ENCODE measurements around the gene SPOCD1. TPM values are rescaled to one million over a fixed set of nuclear protein-coding genes. Genes with fewer than 3 reads are reported as not detected.
"Not testable (repeated sequence)": the region's sequence is repeated elsewhere in the genome, so short reads cannot be mapped to it uniquely, and the experiment has no call there.

Gene SPOCD1
- total RNA-seq, 1 donor from 2014 or later, result 1.5 TPM

DNA sequence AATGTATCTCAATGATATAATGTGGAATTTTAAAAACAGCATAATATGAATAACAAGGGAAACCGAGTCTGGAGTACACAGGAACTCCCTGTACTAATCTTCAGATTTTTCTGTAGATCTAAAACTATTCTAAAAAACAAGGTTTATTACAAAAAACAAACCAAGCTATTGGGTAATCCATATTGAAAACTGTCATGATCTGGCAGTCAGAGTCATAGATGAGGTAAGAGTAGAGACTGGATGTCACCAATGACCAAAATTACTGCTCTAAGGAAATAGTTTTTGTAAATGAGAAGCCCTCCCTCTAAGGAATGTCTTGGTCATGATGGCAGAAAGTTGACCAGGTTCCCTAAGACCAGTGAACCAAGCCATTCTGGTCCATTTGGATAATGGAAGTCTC lies 2.4 kb upstream of the SPOCD1 start:
- TF ChIP-seq, protein P1, sequence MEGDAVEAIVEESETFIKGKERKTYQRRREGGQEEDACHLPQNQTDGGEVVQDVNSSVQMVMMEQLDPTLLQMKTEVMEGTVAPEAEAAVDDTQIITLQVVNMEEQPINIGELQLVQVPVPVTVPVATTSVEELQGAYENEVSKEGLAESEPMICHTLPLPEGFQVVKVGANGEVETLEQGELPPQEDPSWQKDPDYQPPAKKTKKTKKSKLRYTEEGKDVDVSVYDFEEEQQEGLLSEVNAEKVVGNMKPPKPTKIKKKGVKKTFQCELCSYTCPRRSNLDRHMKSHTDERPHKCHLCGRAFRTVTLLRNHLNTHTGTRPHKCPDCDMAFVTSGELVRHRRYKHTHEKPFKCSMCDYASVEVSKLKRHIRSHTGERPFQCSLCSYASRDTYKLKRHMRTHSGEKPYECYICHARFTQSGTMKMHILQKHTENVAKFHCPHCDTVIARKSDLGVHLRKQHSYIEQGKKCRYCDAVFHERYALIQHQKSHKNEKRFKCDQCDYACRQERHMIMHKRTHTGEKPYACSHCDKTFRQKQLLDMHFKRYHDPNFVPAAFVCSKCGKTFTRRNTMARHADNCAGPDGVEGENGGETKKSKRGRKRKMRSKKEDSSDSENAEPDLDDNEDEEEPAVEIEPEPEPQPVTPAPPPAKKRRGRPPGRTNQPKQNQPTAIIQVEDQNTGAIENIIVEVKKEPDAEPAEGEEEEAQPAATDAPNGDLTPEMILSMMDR (IDR thresholded peaks at IDR 0.05; ENCODE audit: unreplicated experiment), result no peak
- Mint-ChIP-seq H3K4me1 (ENCODE audit: unreplicated experiment) (no peaks in the 10 kb centered on the region), H3K36me3 (ENCODE audit: low read depth, unreplicated experiment) (no peaks in the 10 kb centered on the region), H3K27me3 (ENCODE audit: unreplicated experiment) (no peaks in the 10 kb centered on the region), H3K27ac (ENCODE audit: unreplicated experiment) (no peak overlapping the region), H3K4me3 (ENCODE audit: unreplicated experiment) (no peak overlapping the region), H3K9me3 (ENCODE audit: unreplicated experiment) (no peaks in the 10 kb centered on the region)
- no peak for DNase-seq (ENCODE audit: low spot score)

DNA sequence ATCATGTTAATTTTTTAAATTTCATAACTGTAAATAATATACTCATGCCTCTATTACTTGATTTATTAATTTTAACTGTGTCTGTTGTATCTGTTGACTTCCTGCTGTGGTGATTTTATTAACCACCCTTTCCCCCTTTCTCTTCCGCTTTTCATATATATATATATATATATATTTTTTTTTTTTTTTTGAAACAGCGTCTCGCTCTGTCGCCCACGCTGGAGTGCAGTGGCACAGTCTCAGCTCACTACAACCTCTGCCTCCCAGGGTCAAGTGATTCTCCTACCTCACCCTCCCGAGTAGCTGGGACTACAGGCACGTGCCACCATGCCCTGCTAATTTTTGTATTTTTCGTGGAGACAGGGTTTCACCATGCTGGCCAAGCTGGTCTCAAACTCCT lies 1.1 kb upstream of the SPOCD1 start:
- not testable (repeated sequence) for H3K4me1 Mint-ChIP-seq (ENCODE audit: unreplicated experiment)

DNA sequence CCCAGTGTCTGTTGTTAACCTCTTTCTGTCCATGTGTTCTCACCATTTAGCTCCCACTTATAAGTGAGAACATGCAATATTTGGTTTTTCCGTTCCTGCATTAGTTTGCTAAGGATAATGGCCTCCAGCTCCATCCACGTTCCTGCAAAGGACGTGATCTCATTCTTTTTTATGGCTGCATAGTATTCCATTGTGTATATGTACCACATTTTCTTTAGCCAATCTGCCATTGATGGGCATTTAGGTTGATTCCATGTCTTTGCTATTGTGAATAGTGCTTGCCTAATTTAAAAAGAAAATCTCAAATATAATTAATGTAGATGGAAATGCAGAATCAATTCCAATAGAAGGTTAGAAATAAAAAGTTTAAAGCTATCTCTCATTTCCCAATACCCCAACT lies 679 bp upstream of the SPOCD1 start:
- H3K4me1 Mint-ChIP-seq (ENCODE audit: unreplicated experiment); H3K36me3 Mint-ChIP-seq (ENCODE audit: low read depth, unreplicated experiment); DNase-seq (ENCODE audit: low spot score); H3K27me3 Mint-ChIP-seq (ENCODE audit: unreplicated experiment); H3K9me3 Mint-ChIP-seq (ENCODE audit: unreplicated experiment); H3K4me3 Mint-ChIP-seq (ENCODE audit: unreplicated experiment): not testable (repeated sequence)
- H3K27ac Mint-ChIP-seq (ENCODE audit: unreplicated experiment), result peak overlapping the region; percentile 67

More for the DNA sequence above, 1.1 kb upstream of the SPOCD1 start:
- DNase-seq (ENCODE audit: low spot score); H3K4me3 Mint-ChIP-seq (ENCODE audit: unreplicated experiment); H3K27ac Mint-ChIP-seq (ENCODE audit: unreplicated experiment); H3K36me3 Mint-ChIP-seq (ENCODE audit: low read depth, unreplicated experiment); H3K27me3 Mint-ChIP-seq (ENCODE audit: unreplicated experiment); H3K9me3 Mint-ChIP-seq (ENCODE audit: unreplicated experiment): not testable (repeated sequence)

DNA sequence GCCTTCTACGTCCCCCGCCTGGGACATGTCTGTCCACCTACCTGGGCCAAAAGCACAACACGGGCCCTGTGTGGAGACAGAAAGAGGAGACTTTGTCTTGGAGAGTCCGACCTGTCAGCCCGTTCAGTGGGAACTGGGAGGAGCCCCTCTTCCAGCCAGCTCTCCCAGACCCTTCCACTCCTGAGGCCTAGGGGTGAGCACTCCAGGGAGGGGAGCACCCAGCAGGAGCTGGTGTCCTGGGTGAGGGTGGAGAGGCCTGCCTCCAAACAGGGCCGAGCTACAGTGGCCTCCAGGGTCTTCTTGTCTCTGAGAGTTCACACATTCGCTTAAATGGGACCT lies 546 bp downstream of the SPOCD1 start:
- Mint-ChIP-seq H3K4me1 (ENCODE audit: unreplicated experiment) (no peaks in the 10 kb centered on the region), H3K36me3 (ENCODE audit: low read depth, unreplicated experiment) (no peaks in the 10 kb centered on the region), H3K4me3 (ENCODE audit: unreplicated experiment) (no peak overlapping the region), H3K9me3 (ENCODE audit: unreplicated experiment) (no peaks in the 10 kb centered on the region), H3K27ac (ENCODE audit: unreplicated experiment) (no peak overlapping the region), H3K27me3 (ENCODE audit: unreplicated experiment) (peaks cover 1% of the 10 kb centered on the region)
- TF ChIP-seq, protein P1 (IDR thresholded peaks at IDR 0.05; ENCODE audit: unreplicated experiment), result no peak
- no peak for DNase-seq (ENCODE audit: low spot score)

DNA sequence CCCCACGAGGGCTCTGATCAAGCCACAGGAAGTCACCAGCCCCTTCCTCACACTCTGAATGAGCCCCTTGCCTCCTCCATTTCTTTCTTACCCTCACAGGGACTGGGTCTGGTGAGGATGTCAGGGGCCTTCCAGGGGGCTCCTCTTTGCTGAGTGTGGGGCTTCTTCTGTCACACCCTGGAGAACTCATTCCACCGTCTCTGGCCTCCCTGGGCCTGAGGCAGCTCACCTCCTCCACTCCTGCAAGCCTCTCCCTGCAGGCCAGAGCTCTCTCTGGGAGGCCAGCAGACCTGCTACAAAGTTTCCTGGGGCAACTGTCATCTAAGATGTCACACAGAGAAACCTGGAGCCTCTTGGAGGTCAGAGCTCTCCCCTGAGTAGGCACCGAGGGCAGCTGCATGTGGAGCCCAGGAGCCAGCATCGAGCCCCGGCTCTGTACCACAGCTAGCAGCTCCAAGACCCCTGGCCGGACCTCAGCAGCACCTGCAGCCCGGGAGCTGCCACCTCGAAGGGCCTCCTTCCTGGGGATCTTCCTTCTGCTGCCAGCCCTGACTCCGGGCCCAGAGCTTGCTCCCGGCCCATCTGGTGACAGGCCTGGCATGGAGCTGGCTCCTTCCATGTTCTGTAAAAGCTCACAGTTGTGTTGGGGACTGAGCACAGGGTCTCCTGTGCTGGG lies 1.1 kb downstream of the SPOCD1 start:
- no peaks in the 10 kb centered on the region for H3K9me3 Mint-ChIP-seq (ENCODE audit: unreplicated experiment)
- H3K4me3 Mint-ChIP-seq (ENCODE audit: unreplicated experiment), result no peak overlapping the region
- no peaks in the 10 kb centered on the region for H3K36me3 Mint-ChIP-seq (ENCODE audit: low read depth, unreplicated experiment)
- DNase-seq (ENCODE audit: low spot score), result no peak
- no peaks in the 10 kb centered on the region for H3K4me1 Mint-ChIP-seq (ENCODE audit: unreplicated experiment)
- no peak overlapping the region for H3K27ac Mint-ChIP-seq (ENCODE audit: unreplicated experiment)
- peaks cover 1% of the 10 kb centered on the region for H3K27me3 Mint-ChIP-seq (ENCODE audit: unreplicated experiment)
- TF ChIP-seq, protein P1 (IDR thresholded peaks at IDR 0.05; ENCODE audit: unreplicated experiment), result no peak

DNA sequence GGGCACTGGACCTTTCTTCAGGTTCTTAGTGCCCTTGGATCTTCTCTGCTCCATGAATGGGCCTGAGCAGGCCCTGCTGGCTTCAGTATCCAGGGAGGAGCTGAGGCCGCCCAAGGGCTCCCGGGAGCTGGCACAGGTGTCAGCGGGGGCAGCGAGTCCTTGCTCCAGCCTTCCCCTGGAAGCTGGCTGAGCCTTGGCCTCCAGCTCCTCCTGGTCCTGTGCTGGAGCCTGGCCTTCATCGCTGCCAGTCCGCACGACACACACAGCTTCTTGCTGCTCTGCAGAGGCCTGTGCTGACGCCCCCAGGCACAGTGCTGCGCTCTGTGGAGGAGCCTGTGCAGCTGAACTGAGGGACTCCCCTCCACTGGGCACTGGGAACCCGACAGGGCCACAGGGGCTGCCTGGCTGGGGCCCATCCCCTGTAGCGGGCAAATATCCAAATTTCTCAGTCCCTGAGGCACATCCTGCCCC lies 1.7 kb downstream of the SPOCD1 start:
- TF ChIP-seq, protein P1 (IDR thresholded peaks at IDR 0.05; ENCODE audit: unreplicated experiment), result no peak
- Mint-ChIP-seq H3K9me3 (ENCODE audit: unreplicated experiment) (no peaks in the 10 kb centered on the region), H3K36me3 (ENCODE audit: low read depth, unreplicated experiment) (no peaks in the 10 kb centered on the region), H3K27ac (ENCODE audit: unreplicated experiment) (no peak overlapping the region), H3K27me3 (ENCODE audit: unreplicated experiment) (peaks cover 1% of the 10 kb centered on the region), H3K4me3 (ENCODE audit: unreplicated experiment) (no peak overlapping the region), H3K4me1 (ENCODE audit: unreplicated experiment) (no peaks in the 10 kb centered on the region)
- no peak for DNase-seq (ENCODE audit: low spot score)

Data from endothelial cell (in vitro differentiated cells).